ENCODE data around the gene TRIM52.
"Not testable (repeated sequence)": the region's sequence is repeated elsewhere in the genome, so short reads cannot be mapped to it uniquely, and the experiment has no call there.

Gene TRIM52

GRCh38 chr5:181233088-181233800 lies 27.7 kb downstream of the TRIM52 start:
- no peak for DNase-seq

GRCh38 chr5:181232593-181232992 lies 28.4 kb downstream of the TRIM52 start:
- DNase-seq: no peak

GRCh38 chr5:181231432-181231831 lies 29.5 kb downstream of the TRIM52 start:
- DNase-seq: no peak

GRCh38 chr5:181230551-181230950 lies 30.4 kb downstream of the TRIM52 start:
- no peak for DNase-seq

GRCh38 chr5:181229996-181230395 lies 30.9 kb downstream of the TRIM52 start:
- no peak for DNase-seq

- DNase-seq: no peak
Observed at GRCh38 chr5:181224390-181225229, 36.3 kb downstream of the TRIM52 start.

GRCh38 chr5:181223729-181224389 lies 37.1 kb downstream of the TRIM52 start:
- no peak for DNase-seq

GRCh38 chr5:181223058-181223728 lies 37.8 kb downstream of the TRIM52 start, which contains the start of gene TRIM41:
TSS of gene TRIM41 (plus strand) at chr5:181223281. CDS start at chr5:181224000, 719 bp downstream.
- DNase-seq: no peak

GRCh38 chr5:181222630-181223057 lies 38.3 kb downstream of the TRIM52 start:
- DNase-seq: no peak

- no peak for DNase-seq
Observed at GRCh38 chr5:181221792-181222629, 38.9 kb downstream of the TRIM52 start.

GRCh38 chr5:181221105-181221791 lies 39.7 kb downstream of the TRIM52 start:
- DNase-seq: no peak

- DNase-seq: no peak
Observed at GRCh38 chr5:181220178-181220515, 40.8 kb downstream of the TRIM52 start.

GRCh38 chr5:181219262-181220177 lies 41.4 kb downstream of the TRIM52 start:
- no peak for DNase-seq

GRCh38 chr5:181218795-181219124 lies 42.2 kb downstream of the TRIM52 start:
- no peak for DNase-seq

GRCh38 chr5:181217803-181218062 lies 43.2 kb downstream of the TRIM52 start:
- DNase-seq: no peak

GRCh38 chr5:181217111-181217802 lies 43.7 kb downstream of the TRIM52 start:
- DNase-seq: no peak

- DNase-seq: no peak
Observed at GRCh38 chr5:181215997-181216989, 44.6 kb downstream of the TRIM52 start.

- DNase-seq: not testable (repeated sequence)
Observed at GRCh38 chr5:181214249-181214648, 46.7 kb downstream of the TRIM52 start.

GRCh38 chr5:181212934-181213333 lies 48.0 kb downstream of the TRIM52 start:
- DNase-seq: no peak
